Vagina (tissue), 2 donors: ENCODE measurements around the gene IFNA5. TPM values are rescaled to one million over a fixed set of nuclear protein-coding genes. Genes with fewer than 3 reads are reported as not detected.
A peak's percentile ranks its signal among the peaks of the same experiment; 100 is the strongest.

Experiments
- DNase-seq, 2 donors: peaks; one replicate each; pipeline ENCODE4 v3.0.0-alpha.2; 2017; ENCODE audit errors: extremely low spot score in 2 of 2
- H3K27ac ChIP-seq: fragments of 200-600 bp; sonication (generic); one replicate; pipeline ENCODE4 v1.5.1; 2019
- H3K27me3 ChIP-seq: fragments of 200-600 bp; sonication (generic); one replicate; pipeline ENCODE4 v1.5.1; 2019
- H3K36me3 ChIP-seq, 2 donors: fragments of 200-600 bp; sonication (generic); one replicate each; pipeline ENCODE4 v1.5.1; 2017 to 2019
- H3K4me1 ChIP-seq: fragments of 200-600 bp; sonication (generic); one replicate; pipeline ENCODE4 v1.5.1; 2019
- H3K4me3 ChIP-seq, 2 donors: fragments of 200-600 bp; sonication (generic); 1 replicate in 1 of 2; 2 replicates in 1 of 2; pipeline ENCODE4 v1.5.1; 2016 to 2019
- H3K9me3 ChIP-seq: fragments of 200-600 bp; sonication (generic); one replicate; pipeline ENCODE4 v1.5.1; 2019
- CTCF ChIP-seq, 3 experiments: fragments of 450-650 bp in 2 of 3; fragments of 200-600 bp in 1 of 3; sonication (generic) in 1 of 3; IDR thresholded peaks; one replicate each; pipeline ENCODE4 v1.5.1; 2017 to 2019; ENCODE audit warnings: antibody characterized with exemption in 3 of 3, mild to moderate bottlenecking in 2 of 3, moderate library complexity in 2 of 3
- POLR2A ChIP-seq, 2 donors: fragments of 450-650 bp; IDR thresholded peaks; one replicate each; pipeline ENCODE4 v1.6.1; 2017; ENCODE audit warnings: antibody characterized with exemption in 2 of 2, mild to moderate bottlenecking in 2 of 2, moderate library complexity in 2 of 2
- POLR2AphosphoS5 ChIP-seq, 2 donors: sonication (generic); formaldehyde crosslinking; IDR thresholded peaks; one replicate each; pipeline ENCODE4 v1.9.0; 2017; ENCODE audit warnings: antibody characterized with exemption in 2 of 2, mild to moderate bottlenecking in 2 of 2, low read depth in 1 of 2; ENCODE audit not compliant: insufficient read depth in 1 of 2
- intact Hi-C: fragments of 100-400 bp; cut with DNase I; formaldehyde crosslinking; loops from one replicate; pipeline ENCODE4 v1.15.1; 2023
- total RNA-seq: library from RNA; depleted of rRNA; stranded (reverse); fragments of >200 nt; gene quantifications from one replicate; pipeline ENCODE4 v1.2.3, GENCODE V29; 2016

The IFNA5 gene
- total RNA-seq, 1 donor from 2014 or later: not detected

DNA sequence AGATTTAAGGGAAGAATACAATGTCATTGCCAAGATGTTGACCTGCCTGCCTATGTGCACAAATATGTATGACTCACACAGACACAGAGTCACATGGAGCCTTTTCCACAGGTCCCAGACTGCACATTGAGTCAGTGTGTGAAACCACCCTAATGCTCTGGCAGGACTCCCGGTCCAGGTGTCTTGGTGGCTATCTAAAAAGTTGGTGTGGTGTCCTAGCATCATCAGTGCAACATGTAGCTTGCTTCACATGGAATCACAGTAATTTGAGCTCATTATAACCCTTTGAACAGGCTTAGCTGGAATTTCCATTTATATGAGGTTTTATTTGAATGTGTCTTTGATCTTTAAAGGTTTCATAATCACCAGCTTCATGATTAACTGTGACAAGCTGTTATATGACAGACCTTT lies 10.7 kb downstream of the IFNA5 start:
- TF ChIP-seq CTCF (IDR thresholded peaks at IDR 0.05) (no peak), POLR2AphosphoS5 (IDR thresholded peaks at IDR 0.05; ENCODE audit: insufficient read depth in 1 of 2, low read depth in 1 of 2) (peak in 1 of 2 donors; percentile 42)

GRCh38 chr9:21289848-21290247 lies 15.3 kb downstream of the IFNA5 start:
- H3K4me3 ChIP-seq: no peak overlapping the region
- TF ChIP-seq POLR2AphosphoS5 (IDR thresholded peaks at IDR 0.05; ENCODE audit: insufficient read depth in 1 of 2, low read depth in 1 of 2) (no peak), CTCF (IDR thresholded peaks at IDR 0.05) (no peak), POLR2A (IDR thresholded peaks at IDR 0.05) (no peak)
- no peaks in the 10 kb centered on the region for H3K4me1 ChIP-seq
- H3K27me3 ChIP-seq: no peaks in the 10 kb centered on the region
- H3K36me3 ChIP-seq: no peaks in the 10 kb centered on the region
- no peak overlapping the region for H3K27ac ChIP-seq
- no peaks in the 10 kb centered on the region for H3K9me3 ChIP-seq
- no peak for DNase-seq
- intact Hi-C loops: no loop called here

More for the DNA sequence above, 10.7 kb downstream of the IFNA5 start:
- H3K4me3 ChIP-seq: no peak overlapping the region
- H3K4me1 ChIP-seq: no peaks in the 10 kb centered on the region
- intact Hi-C loops: no loop called here
- no peaks in the 10 kb centered on the region for H3K27me3 ChIP-seq
- DNase-seq: no peak
- H3K27ac ChIP-seq: no peak overlapping the region
- H3K36me3 ChIP-seq: no peaks in the 10 kb centered on the region
- no peaks in the 10 kb centered on the region for H3K9me3 ChIP-seq

DNA sequence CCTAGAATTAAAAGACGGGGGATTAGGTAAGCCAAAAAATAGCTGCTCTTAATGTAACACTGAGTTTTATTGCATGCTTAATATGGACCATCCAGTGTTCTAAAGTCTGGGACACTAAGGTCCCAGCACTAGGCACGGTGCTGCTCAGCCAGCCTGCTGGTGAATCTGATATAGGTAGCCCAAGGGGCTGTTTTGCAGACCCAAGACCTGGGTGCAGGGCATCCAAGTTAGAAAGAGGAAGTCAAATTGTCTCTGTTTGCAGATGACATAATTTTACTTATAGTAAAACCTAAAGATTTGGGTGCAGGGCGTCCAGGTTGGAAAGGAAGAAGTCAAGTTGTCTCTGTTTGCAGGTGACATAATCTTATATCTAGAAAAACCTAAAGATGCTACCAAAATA lies 17.8 kb downstream of the IFNA5 start:
- TF ChIP-seq POLR2A (IDR thresholded peaks at IDR 0.05) (no peak), CTCF (IDR thresholded peaks at IDR 0.05) (no peak), POLR2AphosphoS5 (IDR thresholded peaks at IDR 0.05; ENCODE audit: insufficient read depth in 1 of 2, low read depth in 1 of 2) (no peak)
- Histone ChIP-seq H3K9me3 (no peaks in the 10 kb centered on the region), H3K4me3 (no peak overlapping the region), H3K27ac (no peak overlapping the region), H3K27me3 (no peaks in the 10 kb centered on the region), H3K36me3 (no peaks in the 10 kb centered on the region), H3K4me1 (no peaks in the 10 kb centered on the region)
- no peak for DNase-seq
- intact Hi-C loops: no loop called here

DNA sequence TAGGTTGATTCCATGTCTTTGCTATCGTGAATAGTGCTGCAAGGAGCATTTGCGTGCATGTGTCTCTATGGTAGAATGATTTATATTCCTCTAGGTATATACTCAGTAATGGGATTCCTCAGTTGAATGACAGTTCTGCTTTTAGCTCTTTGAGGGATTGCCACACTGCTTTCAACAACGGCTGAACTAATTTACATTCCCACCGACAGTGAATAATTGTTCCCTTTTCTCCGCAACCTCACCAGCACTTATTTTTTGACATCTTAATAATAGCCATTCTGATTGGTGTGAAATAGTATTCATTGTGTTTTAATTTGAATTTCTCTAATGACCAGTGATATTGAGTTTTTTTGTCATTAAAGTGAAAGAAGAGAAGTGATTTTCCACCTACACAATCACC lies 18.5 kb downstream of the IFNA5 start:
- intact Hi-C loops: no loop called here
- no peaks in the 10 kb centered on the region for H3K4me1 ChIP-seq
- no peak overlapping the region for H3K4me3 ChIP-seq
- DNase-seq: no peak
- TF ChIP-seq POLR2A (IDR thresholded peaks at IDR 0.05): no peak
- no peak for TF ChIP-seq CTCF (IDR thresholded peaks at IDR 0.05)
- TF ChIP-seq POLR2AphosphoS5 (IDR thresholded peaks at IDR 0.05; ENCODE audit: insufficient read depth in 1 of 2, low read depth in 1 of 2): no peak
- no peaks in the 10 kb centered on the region for H3K36me3 ChIP-seq
- no peak overlapping the region for H3K27ac ChIP-seq
- H3K27me3 ChIP-seq: no peaks in the 10 kb centered on the region
- no peaks in the 10 kb centered on the region for H3K9me3 ChIP-seq

- Histone ChIP-seq H3K27me3 (no peaks in the 10 kb centered on the region), H3K36me3 (no peaks in the 10 kb centered on the region), H3K4me3 (no peak overlapping the region), H3K27ac (no peak overlapping the region), H3K4me1 (no peaks in the 10 kb centered on the region), H3K9me3 (no peaks in the 10 kb centered on the region)
- DNase-seq: no peak
- intact Hi-C loops: no loop called here
- TF ChIP-seq POLR2A (IDR thresholded peaks at IDR 0.05): no peak
- TF ChIP-seq POLR2AphosphoS5 (IDR thresholded peaks at IDR 0.05; ENCODE audit: insufficient read depth in 1 of 2, low read depth in 1 of 2): no peak
These were observed 19.0 kb downstream of the IFNA5 start for GRCh38 chr9:21286099-21286498.
